ENCODE measurements around the gene PABPC3.

PABPC3 gene

DNA sequence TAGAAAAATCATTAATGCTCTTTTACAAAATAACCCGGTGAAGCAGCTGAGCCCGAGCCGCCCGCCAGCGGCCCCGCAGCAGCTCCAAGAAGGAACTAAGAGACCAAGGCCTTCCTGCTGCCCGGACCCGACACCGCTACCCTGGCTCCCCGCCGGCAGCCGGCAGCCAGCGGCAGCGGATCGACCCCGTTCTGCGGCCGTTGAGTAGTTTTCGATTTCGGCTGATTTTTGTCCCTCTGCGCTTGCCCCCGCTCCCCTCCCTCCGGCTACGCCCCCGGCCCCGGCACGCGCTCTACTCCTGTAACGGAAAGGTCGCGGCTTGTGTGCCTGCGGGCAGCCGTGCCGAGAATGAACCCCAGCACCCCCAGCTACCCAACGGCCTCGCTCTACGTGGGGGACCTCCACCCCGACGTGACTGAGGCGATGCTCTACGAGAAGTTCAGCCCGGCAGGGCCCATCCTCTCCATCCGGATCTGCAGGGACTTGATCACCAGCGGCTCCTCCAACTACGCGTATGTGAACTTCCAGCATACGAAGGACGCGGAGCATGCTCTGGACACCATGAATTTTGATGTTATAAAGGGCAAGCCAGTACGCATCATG lies at the start of gene PABPC3:
Gene PABPC3, plus strand, starts transcription at position 286 of the 603 bp plus-strand sequence. Its CDS starts 63 bp downstream, at position 349.
- H3K4me2 ChIP-seq (ENCODE audit: low read length), result no peak within 1 kb of the TSS
- no peaks in the 10 kb centered on the region for H3K4me1 ChIP-seq (ENCODE audit: low read length)
- H3K9ac ChIP-seq (ENCODE audit: low read length), result no peak within 1 kb of the TSS
- no peaks in the 10 kb centered on the region for H3K79me2 ChIP-seq (ENCODE audit: low read length)
- no peak within 1 kb of the TSS for H3K4me3 ChIP-seq (ENCODE audit: low read length)
- no peaks in the 10 kb centered on the region for H4K20me1 ChIP-seq (ENCODE audit: insufficient read depth, low read length)
- H2AFZ ChIP-seq (ENCODE audit: low read depth, low read length), result no peak within 1 kb of the TSS
- H3K27me3 ChIP-seq (ENCODE audit: low read depth, low read length), result no peaks in the 10 kb centered on the region
- no peaks in the 10 kb centered on the region for H3K9me3 ChIP-seq (ENCODE audit: insufficient read depth, low read length)
- no peak for TF ChIP-seq EZH2phosphoT487 (IDR thresholded peaks at IDR 0.05; ENCODE audit: low read depth)
- TF ChIP-seq, protein P1, sequence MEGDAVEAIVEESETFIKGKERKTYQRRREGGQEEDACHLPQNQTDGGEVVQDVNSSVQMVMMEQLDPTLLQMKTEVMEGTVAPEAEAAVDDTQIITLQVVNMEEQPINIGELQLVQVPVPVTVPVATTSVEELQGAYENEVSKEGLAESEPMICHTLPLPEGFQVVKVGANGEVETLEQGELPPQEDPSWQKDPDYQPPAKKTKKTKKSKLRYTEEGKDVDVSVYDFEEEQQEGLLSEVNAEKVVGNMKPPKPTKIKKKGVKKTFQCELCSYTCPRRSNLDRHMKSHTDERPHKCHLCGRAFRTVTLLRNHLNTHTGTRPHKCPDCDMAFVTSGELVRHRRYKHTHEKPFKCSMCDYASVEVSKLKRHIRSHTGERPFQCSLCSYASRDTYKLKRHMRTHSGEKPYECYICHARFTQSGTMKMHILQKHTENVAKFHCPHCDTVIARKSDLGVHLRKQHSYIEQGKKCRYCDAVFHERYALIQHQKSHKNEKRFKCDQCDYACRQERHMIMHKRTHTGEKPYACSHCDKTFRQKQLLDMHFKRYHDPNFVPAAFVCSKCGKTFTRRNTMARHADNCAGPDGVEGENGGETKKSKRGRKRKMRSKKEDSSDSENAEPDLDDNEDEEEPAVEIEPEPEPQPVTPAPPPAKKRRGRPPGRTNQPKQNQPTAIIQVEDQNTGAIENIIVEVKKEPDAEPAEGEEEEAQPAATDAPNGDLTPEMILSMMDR (IDR thresholded peaks at IDR 0.05; ENCODE audit: low read depth, low read length), result no peak
- no peaks in the 10 kb centered on the region for H3K36me3 ChIP-seq (replicated peaks; ENCODE audit: low read depth, low read length)
- H3K27ac ChIP-seq (ENCODE audit: low read length), result no peak within 1 kb of the TSS

DNA sequence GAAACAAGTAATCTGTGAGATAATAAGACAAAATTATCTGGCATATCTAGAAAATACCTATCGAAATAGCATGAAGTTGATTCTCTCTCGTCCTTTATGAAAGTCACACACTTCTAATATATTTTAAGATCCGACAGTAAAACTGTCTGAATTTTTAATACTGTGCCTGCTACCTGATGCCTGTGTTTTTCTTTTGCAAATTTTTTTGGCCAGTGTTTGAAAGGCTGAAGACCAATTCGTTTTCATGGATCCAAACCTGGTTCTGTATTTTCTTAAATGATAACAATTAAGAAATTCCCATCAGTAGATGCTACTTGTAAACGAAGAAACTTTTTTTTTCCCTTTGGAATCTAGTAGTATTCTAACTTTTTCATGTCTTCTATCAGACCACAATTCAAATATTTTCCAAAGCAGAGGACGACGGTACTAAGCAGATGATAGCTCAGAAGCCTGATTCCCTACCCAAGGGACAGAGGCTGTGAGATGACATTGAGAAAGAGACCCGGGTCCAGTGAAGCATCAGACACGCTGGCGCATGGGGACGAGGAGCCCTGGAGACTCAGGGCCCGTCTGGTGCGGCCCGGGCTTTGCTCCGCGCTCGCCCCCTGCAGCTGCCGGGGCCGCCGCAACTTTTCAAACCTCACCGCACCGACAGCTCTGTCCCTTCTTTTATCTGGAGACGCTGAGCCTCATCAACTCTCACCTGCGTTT lies 49.5 kb upstream of the PABPC3 start:
- H4K20me1 ChIP-seq (ENCODE audit: insufficient read depth, low read length), result no peaks in the 10 kb centered on the region

DNA sequence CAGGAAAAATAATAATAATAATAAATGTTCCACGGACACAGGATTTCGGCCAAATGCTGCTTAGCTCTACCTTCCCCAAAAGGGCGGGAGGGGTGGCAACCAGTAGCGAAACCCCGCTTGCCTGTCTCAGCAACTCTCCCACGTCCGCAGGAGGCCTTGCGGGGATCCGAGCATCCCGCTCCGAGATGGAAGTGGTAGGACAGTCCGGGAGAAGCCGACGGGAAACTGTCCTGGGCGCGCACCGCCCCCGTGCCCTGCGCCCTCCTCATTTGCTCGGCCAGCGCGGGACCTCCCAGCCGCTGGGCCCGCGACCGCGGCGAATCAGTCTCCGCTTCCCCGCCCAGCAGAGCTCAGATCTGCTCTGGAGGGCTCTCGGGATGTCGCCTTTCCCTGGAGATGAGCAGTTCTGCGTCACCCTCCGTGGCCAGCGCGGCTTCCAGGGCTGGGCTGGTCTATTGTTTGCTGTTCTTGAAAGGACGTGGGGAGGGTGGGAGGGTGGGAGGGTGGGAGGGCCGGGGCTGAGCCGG lies 48.9 kb upstream of the PABPC3 start:
- TF ChIP-seq, protein P1 (IDR thresholded peaks at IDR 0.05; ENCODE audit: low read depth, low read length), result no peak
- TF ChIP-seq EZH2phosphoT487 (IDR thresholded peaks at IDR 0.05; ENCODE audit: low read depth), result no peak
- Histone ChIP-seq H3K4me1 (ENCODE audit: low read length) (no peaks in the 10 kb centered on the region), H4K20me1 (ENCODE audit: insufficient read depth, low read length) (no peaks in the 10 kb centered on the region), H2AFZ (ENCODE audit: low read depth, low read length) (no peak overlapping the region), H3K4me3 (ENCODE audit: low read length) (no peak overlapping the region), H3K27ac (ENCODE audit: low read length) (no peak overlapping the region), H3K9ac (ENCODE audit: low read length) (no peak overlapping the region), H3K9me3 (ENCODE audit: insufficient read depth, low read length) (no peaks in the 10 kb centered on the region), H3K36me3 (replicated peaks; ENCODE audit: low read depth, low read length) (no peaks in the 10 kb centered on the region), H3K27me3 (ENCODE audit: low read depth, low read length) (peaks cover 37% of the 10 kb centered on the region), H3K79me2 (ENCODE audit: low read length) (no peaks in the 10 kb centered on the region), H3K4me2 (ENCODE audit: low read length) (no peak overlapping the region)

More for the DNA sequence above, 49.5 kb upstream of the PABPC3 start:
- TF ChIP-seq, protein P1 (IDR thresholded peaks at IDR 0.05; ENCODE audit: low read depth, low read length), result no peak
- TF ChIP-seq EZH2phosphoT487 (IDR thresholded peaks at IDR 0.05; ENCODE audit: low read depth), result no peak
- H3K79me2 ChIP-seq (ENCODE audit: low read length), result no peaks in the 10 kb centered on the region
- no peak overlapping the region for H3K4me3 ChIP-seq (ENCODE audit: low read length)
- H3K4me1 ChIP-seq (ENCODE audit: low read length), result no peaks in the 10 kb centered on the region
- H3K27me3 ChIP-seq (ENCODE audit: low read depth, low read length), result peaks cover 43% of the 10 kb centered on the region
- H3K9ac ChIP-seq (ENCODE audit: low read length), result no peak overlapping the region
- no peak overlapping the region for H2AFZ ChIP-seq (ENCODE audit: low read depth, low read length)
- no peaks in the 10 kb centered on the region for H3K36me3 ChIP-seq (replicated peaks; ENCODE audit: low read depth, low read length)
- no peaks in the 10 kb centered on the region for H3K9me3 ChIP-seq (ENCODE audit: insufficient read depth, low read length)
- no peak overlapping the region for H3K27ac ChIP-seq (ENCODE audit: low read length)
- H3K4me2 ChIP-seq (ENCODE audit: low read length), result no peak overlapping the region

DNA sequence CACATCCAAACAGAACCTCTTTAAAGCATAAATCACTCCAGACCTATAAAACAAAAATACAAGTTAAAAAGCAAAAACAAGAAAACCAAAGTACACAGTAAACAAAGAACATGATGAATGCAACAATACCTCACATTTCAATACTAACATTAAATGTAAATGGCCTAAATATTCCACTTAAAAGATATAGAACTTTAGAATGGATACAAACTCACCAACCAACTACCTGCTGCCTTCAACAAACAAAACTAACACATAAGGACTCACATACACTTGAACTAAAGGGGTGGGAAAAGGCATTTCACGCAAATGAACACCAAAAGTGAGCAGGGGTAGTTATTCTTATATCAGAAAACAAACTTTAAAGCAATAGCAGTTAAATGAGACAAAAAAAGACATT lies 44.9 kb upstream of the PABPC3 start:
- no peak overlapping the region for H3K9ac ChIP-seq (ENCODE audit: low read length)
- H4K20me1 ChIP-seq (ENCODE audit: insufficient read depth, low read length), result no peaks in the 10 kb centered on the region
- H3K4me1 ChIP-seq (ENCODE audit: low read length), result no peaks in the 10 kb centered on the region
- no peaks in the 10 kb centered on the region for H3K79me2 ChIP-seq (ENCODE audit: low read length)
- no peak overlapping the region for H3K27ac ChIP-seq (ENCODE audit: low read length)
- TF ChIP-seq, protein P1 (IDR thresholded peaks at IDR 0.05; ENCODE audit: low read depth, low read length), result no peak
- TF ChIP-seq EZH2phosphoT487 (IDR thresholded peaks at IDR 0.05; ENCODE audit: low read depth), result no peak
- no peaks in the 10 kb centered on the region for H3K36me3 ChIP-seq (replicated peaks; ENCODE audit: low read depth, low read length)
- H2AFZ ChIP-seq (ENCODE audit: low read depth, low read length), result no peak overlapping the region
- no peak overlapping the region for H3K4me3 ChIP-seq (ENCODE audit: low read length)
- no peaks in the 10 kb centered on the region for H3K9me3 ChIP-seq (ENCODE audit: insufficient read depth, low read length)
- H3K4me2 ChIP-seq (ENCODE audit: low read length), result no peak overlapping the region
- peaks cover 11% of the 10 kb centered on the region; the same call in 1 of the 2 replicates for H3K27me3 ChIP-seq (ENCODE audit: low read depth, low read length)

All from OCI-LY3 (cell line).